ENCODE results near the gene SWI5. TPM values are rescaled to one million over a fixed set of nuclear protein-coding genes. Genes with fewer than 3 reads are reported as not detected.

Gene SWI5
- total and polyA plus RNA-seq, 9 of the 15 experiments (the other 6 are each of a cell fraction or from before 2014, with no cell fraction given) = 62.8 to 133 (median 95.9) TPM

DNA sequence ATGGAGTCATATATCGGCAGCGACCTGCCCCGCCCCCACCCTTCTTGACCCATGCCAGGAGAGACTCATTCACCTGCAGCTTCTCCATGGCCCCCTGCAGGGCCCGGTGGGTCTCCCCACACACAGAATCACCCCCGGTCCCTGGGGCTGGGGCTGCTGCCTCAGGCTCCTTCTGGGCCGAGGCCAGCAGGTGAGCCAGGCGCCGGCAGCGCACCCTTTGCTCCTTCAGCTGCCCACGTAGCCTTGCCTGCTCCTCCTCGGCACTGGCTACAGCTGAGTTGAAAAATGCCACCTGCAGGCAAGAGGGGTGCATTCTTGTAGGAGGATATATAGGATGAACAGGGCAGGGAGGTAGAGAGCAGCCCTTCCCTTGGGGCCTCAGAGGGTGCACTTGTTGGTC, 18.2 kb upstream of the SWI5 start:
- Histone ChIP-seq H3K9me3 (replicated peaks; ENCODE audit: control insufficient read depth, insufficient read depth, low read depth, low read length) (no peaks in the 10 kb centered on the region), H2AFZ (ENCODE audit: low read depth, low read length) (no peak overlapping the region), H3K9me1 (ENCODE audit: control insufficient read depth, insufficient read depth, low read length) (no peaks in the 10 kb centered on the region), H3K79me2 (ENCODE audit: control insufficient read depth, insufficient read depth, low read length) (peaks cover 12% of the 10 kb centered on the region; the same call in 2 of the 3 replicates), H3K27ac (ENCODE audit: extremely low read depth, low read depth, low read length) (no peak overlapping the region), H3K9ac (ENCODE audit: insufficient read depth in 1 of 2, low read depth in 2 of 2, low read length in 2 of 2) (no peak overlapping the region), H3K4me3 (no peak overlapping the region), H3K4me2 (ENCODE audit: insufficient read depth, low read length) (no peak overlapping the region), H4K20me1 (replicated peaks; ENCODE audit: control insufficient read depth, insufficient read depth, low read length) (no peaks in the 10 kb centered on the region), H3K27me3 (ENCODE audit: control insufficient read depth in 2 of 2, insufficient read depth in 2 of 2, low read length in 2 of 2) (no peaks in the 10 kb centered on the region), H3K36me3 (ENCODE audit: control insufficient read depth, insufficient read depth, low read length) (peaks cover 89% of the 10 kb centered on the region; the same call in 2 of the 3 replicates), H3K4me1 (replicated peaks in 1 of 2; ENCODE audit: control insufficient read depth in 2 of 2, insufficient read depth in 2 of 2, low read length in 2 of 2) (peaks cover 26 to 50% of the 10 kb centered on the region in 2 experiments)
- ChIA-PET CTCF (ENCODE audit: low intra/inter-chr PET ratio) (no interaction called here), POLR2A (interaction anchor here (0.6 to 3.3 kb wide), 10 partner anchors 8 to 98 kb away, joined by 3 to 14 read pairs (median 4); partner anchors contain the start of genes BBLN, GOLGA2 and SWI5)
- intact Hi-C loops (cut with micrococcal nuclease) = no loop called here
- in situ Hi-C loops (cut with MboI) = no loop called here
- ATAC-seq = no peak
- TF ChIP-seq ZFP30 (CRISPR knock-in tag; IDR thresholded peaks at IDR 0.05; ENCODE audit: borderline replicate concordance) = no peak
- TF ChIP-seq NR2F6 (CRISPR knock-in tag; IDR thresholded peaks at IDR 0.05) = no peak
- TF ChIP-seq ZNF212 (CRISPR knock-in tag; IDR thresholded peaks at IDR 0.05) = no peak
- TF ChIP-seq THRA (IDR thresholded peaks at IDR 0.05) = no peak
- TF ChIP-seq NCOA2 (IDR thresholded peaks at IDR 0.05; ENCODE audit: partially characterized antibody in 2 of 2) = no peak
- TF ChIP-seq AFF4 (CRISPR knock-in tag; IDR thresholded peaks at IDR 0.05) = no peak
- no peak for TF ChIP-seq PRMT5 (CRISPR knock-in tag; IDR thresholded peaks at IDR 0.05)
- TF ChIP-seq ZFPM2 (CRISPR knock-in tag; IDR thresholded peaks at IDR 0.05) = no peak
- TF ChIP-seq NR2C2 (CRISPR knock-in tag; IDR thresholded peaks at IDR 0.05) = no peak
- TF ChIP-seq NR2C2 (tag; IDR thresholded peaks at IDR 0.05) = no peak
- no peak for TF ChIP-seq ZBTB5 (IDR thresholded peaks at IDR 0.05)
- no peak for TF ChIP-seq NBN (IDR thresholded peaks at IDR 0.05; ENCODE audit: low read depth)
- BruUV-seq (replicated peaks) = no TSS peak
- no peak for DNase-seq (ENCODE audit: extremely low read depth in 1 of 4, low spot score in 3 of 4)
- FAIRE-seq = no peak
- WGBS (ENCODE audit: insufficient coverage, low coverage, missing lambda C conversion rate) = 87% methylated on average over 11 of the region's 11 CpGs
